ENCODE data around the gene ZNF445.
"Not testable (repeated sequence)": the region's sequence is repeated elsewhere in the genome, so short reads cannot be mapped to it uniquely, and the experiment has no call there.

The ZNF445 gene

GRCh38 chr3:44402548-44402947, 74.9 kb downstream of the ZNF445 start:
- H3K9ac ChIP-seq (ENCODE audit: low read depth, low read length, poor library complexity, severe bottlenecking): no peak overlapping the region
- H3K79me2 ChIP-seq (ENCODE audit: insufficient read depth, low read length): no peaks in the 10 kb centered on the region
- no peaks in the 10 kb centered on the region for H3K27me3 ChIP-seq (ENCODE audit: insufficient read depth, low read length, poor library complexity, severe bottlenecking)
- H3K4me2 ChIP-seq (ENCODE audit: low read depth, low read length, poor library complexity, severe bottlenecking): no peak overlapping the region
- no peaks in the 10 kb centered on the region for H3K4me1 ChIP-seq (ENCODE audit: insufficient read depth, low read length, poor library complexity, severe bottlenecking)
- H3K4me3 ChIP-seq (ENCODE audit: low read length, poor library complexity, severe bottlenecking): no peak overlapping the region
- no peaks in the 10 kb centered on the region for H4K20me1 ChIP-seq (ENCODE audit: insufficient read depth, low read length, poor library complexity, severe bottlenecking)
- H3K9me3 ChIP-seq (ENCODE audit: insufficient read depth, low read depth, low read length): no peaks in the 10 kb centered on the region
- no peaks in the 10 kb centered on the region for H3F3A ChIP-seq (ENCODE audit: low read depth)
- TF ChIP-seq EZH2phosphoT487 (IDR thresholded peaks at IDR 0.05; ENCODE audit: borderline replicate concordance): no peak
- TF ChIP-seq CTCF (conservative IDR thresholded peaks at IDR 0.05; ENCODE audit: low read length): no peak
- no peaks in the 10 kb centered on the region for H3K36me3 ChIP-seq (ENCODE audit: insufficient read depth, low read length)
- H2AFZ ChIP-seq (ENCODE audit: low read length): no peak overlapping the region
- no peaks in the 10 kb centered on the region for H3K9me2 ChIP-seq (replicated peaks; ENCODE audit: low read depth, low read length)

- Histone ChIP-seq H3K4me2 (ENCODE audit: low read depth, low read length, poor library complexity, severe bottlenecking) (no peak overlapping the region), H3K79me2 (ENCODE audit: insufficient read depth, low read length) (no peaks in the 10 kb centered on the region), H3K4me1 (ENCODE audit: insufficient read depth, low read length, poor library complexity, severe bottlenecking) (no peaks in the 10 kb centered on the region), H3K9me2 (replicated peaks; ENCODE audit: low read depth, low read length) (no peaks in the 10 kb centered on the region), H3F3A (ENCODE audit: low read depth) (no peaks in the 10 kb centered on the region), H3K9me3 (ENCODE audit: insufficient read depth, low read depth, low read length) (no peaks in the 10 kb centered on the region), H3K36me3 (ENCODE audit: insufficient read depth, low read length) (no peaks in the 10 kb centered on the region), H3K4me3 (ENCODE audit: low read length, poor library complexity, severe bottlenecking) (no peak overlapping the region), H2AFZ (ENCODE audit: low read length) (no peak overlapping the region), H4K20me1 (ENCODE audit: insufficient read depth, low read length, poor library complexity, severe bottlenecking) (no peaks in the 10 kb centered on the region), H3K27me3 (ENCODE audit: insufficient read depth, low read length, poor library complexity, severe bottlenecking) (no peaks in the 10 kb centered on the region), H3K9ac (ENCODE audit: low read depth, low read length, poor library complexity, severe bottlenecking) (no peak overlapping the region)
- TF ChIP-seq CTCF (conservative IDR thresholded peaks at IDR 0.05; ENCODE audit: low read length): no peak
- no peak for TF ChIP-seq EZH2phosphoT487 (IDR thresholded peaks at IDR 0.05; ENCODE audit: borderline replicate concordance)
These were observed 76.7 kb downstream of the ZNF445 start for GRCh38 chr3:44400771-44401170.

- Histone ChIP-seq H4K20me1 (ENCODE audit: insufficient read depth, low read length, poor library complexity, severe bottlenecking) (no peaks in the 10 kb centered on the region), H3K4me3 (ENCODE audit: low read length, poor library complexity, severe bottlenecking) (no peak overlapping the region)
- TF ChIP-seq EZH2phosphoT487 (IDR thresholded peaks at IDR 0.05; ENCODE audit: borderline replicate concordance): no peak
- no peak for TF ChIP-seq CTCF (conservative IDR thresholded peaks at IDR 0.05; ENCODE audit: low read length)
These were observed 78.6 kb downstream of the ZNF445 start for GRCh38 chr3:44398853-44399252.

GRCh38 chr3:44398271-44398670, 79.2 kb downstream of the ZNF445 start:
- H2AFZ ChIP-seq (ENCODE audit: low read length); H3K9ac ChIP-seq (ENCODE audit: low read depth, low read length, poor library complexity, severe bottlenecking); H3F3A ChIP-seq (ENCODE audit: low read depth); H3K27me3 ChIP-seq (ENCODE audit: insufficient read depth, low read length, poor library complexity, severe bottlenecking); H3K9me3 ChIP-seq (ENCODE audit: insufficient read depth, low read depth, low read length); H3K4me2 ChIP-seq (ENCODE audit: low read depth, low read length, poor library complexity, severe bottlenecking); H4K20me1 ChIP-seq (ENCODE audit: insufficient read depth, low read length, poor library complexity, severe bottlenecking); H3K4me1 ChIP-seq (ENCODE audit: insufficient read depth, low read length, poor library complexity, severe bottlenecking); H3K9me2 ChIP-seq (replicated peaks; ENCODE audit: low read depth, low read length); H3K4me3 ChIP-seq (ENCODE audit: low read length, poor library complexity, severe bottlenecking); H3K36me3 ChIP-seq (ENCODE audit: insufficient read depth, low read length); H3K79me2 ChIP-seq (ENCODE audit: insufficient read depth, low read length): not testable (repeated sequence)

More at GRCh38 chr3:44398853-44399252, 78.6 kb downstream of the ZNF445 start:
- H3K9me2 ChIP-seq (replicated peaks; ENCODE audit: low read depth, low read length): no peaks in the 10 kb centered on the region
- no peaks in the 10 kb centered on the region for H3K4me1 ChIP-seq (ENCODE audit: insufficient read depth, low read length, poor library complexity, severe bottlenecking)
- no peaks in the 10 kb centered on the region for H3F3A ChIP-seq (ENCODE audit: low read depth)
- no peaks in the 10 kb centered on the region for H3K27me3 ChIP-seq (ENCODE audit: insufficient read depth, low read length, poor library complexity, severe bottlenecking)
- no peaks in the 10 kb centered on the region for H3K36me3 ChIP-seq (ENCODE audit: insufficient read depth, low read length)
- no peak overlapping the region for H2AFZ ChIP-seq (ENCODE audit: low read length)
- no peaks in the 10 kb centered on the region for H3K79me2 ChIP-seq (ENCODE audit: insufficient read depth, low read length)
- H3K9me3 ChIP-seq (ENCODE audit: insufficient read depth, low read depth, low read length): no peaks in the 10 kb centered on the region
- no peak overlapping the region for H3K4me2 ChIP-seq (ENCODE audit: low read depth, low read length, poor library complexity, severe bottlenecking)
- no peak overlapping the region for H3K9ac ChIP-seq (ENCODE audit: low read depth, low read length, poor library complexity, severe bottlenecking)
